ENCODE measurements around the gene OR2J1.

DNA sequence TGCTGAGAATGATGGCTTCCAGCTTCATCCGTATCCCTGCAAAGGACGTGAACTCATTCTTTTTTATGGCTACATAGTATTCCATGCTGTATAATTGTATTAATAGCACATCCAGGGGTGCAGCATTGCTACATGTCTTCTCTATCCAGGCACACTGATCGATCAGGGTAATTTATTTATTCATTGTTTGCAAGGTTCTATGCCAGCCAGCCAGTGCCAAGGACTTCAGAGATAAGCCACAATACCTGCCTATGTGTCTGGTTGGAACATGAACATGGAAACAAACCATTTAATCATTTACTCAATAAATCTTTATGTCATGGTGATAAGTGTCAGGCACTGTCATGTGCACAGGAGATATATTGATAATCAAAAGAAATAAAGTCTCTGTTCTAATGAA lies 6.3 kb upstream of the OR2J1 start:
- TF ChIP-seq, protein P1, sequence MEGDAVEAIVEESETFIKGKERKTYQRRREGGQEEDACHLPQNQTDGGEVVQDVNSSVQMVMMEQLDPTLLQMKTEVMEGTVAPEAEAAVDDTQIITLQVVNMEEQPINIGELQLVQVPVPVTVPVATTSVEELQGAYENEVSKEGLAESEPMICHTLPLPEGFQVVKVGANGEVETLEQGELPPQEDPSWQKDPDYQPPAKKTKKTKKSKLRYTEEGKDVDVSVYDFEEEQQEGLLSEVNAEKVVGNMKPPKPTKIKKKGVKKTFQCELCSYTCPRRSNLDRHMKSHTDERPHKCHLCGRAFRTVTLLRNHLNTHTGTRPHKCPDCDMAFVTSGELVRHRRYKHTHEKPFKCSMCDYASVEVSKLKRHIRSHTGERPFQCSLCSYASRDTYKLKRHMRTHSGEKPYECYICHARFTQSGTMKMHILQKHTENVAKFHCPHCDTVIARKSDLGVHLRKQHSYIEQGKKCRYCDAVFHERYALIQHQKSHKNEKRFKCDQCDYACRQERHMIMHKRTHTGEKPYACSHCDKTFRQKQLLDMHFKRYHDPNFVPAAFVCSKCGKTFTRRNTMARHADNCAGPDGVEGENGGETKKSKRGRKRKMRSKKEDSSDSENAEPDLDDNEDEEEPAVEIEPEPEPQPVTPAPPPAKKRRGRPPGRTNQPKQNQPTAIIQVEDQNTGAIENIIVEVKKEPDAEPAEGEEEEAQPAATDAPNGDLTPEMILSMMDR (IDR thresholded peaks at IDR 0.05): no peak
- TF ChIP-seq POLR2A (IDR thresholded peaks at IDR 0.05): no peak

Data from uterus (tissue), 2 donors.